ENCODE data around the gene VCAM1. TPM values are rescaled to one million over a fixed set of nuclear protein-coding genes. Genes with fewer than 3 reads are reported as not detected.

Gene VCAM1
- total and polyA plus RNA-seq, 2 experiments from 2014 or later = not detected

GRCh38 chr1:100671601-100672000, 47.9 kb upstream of the VCAM1 start (continued):
- TF ChIP-seq CTCF (conservative IDR thresholded peaks at IDR 0.05; ENCODE audit: low read depth in 2 of 2) (no peak; a peak in 1 of 4 replicates), NANOG (IDR thresholded peaks at IDR 0.05; ENCODE audit: borderline replicate concordance) (no peak), ZNF331 (CRISPR knock-in tag; IDR thresholded peaks at IDR 0.05; ENCODE audit: low read depth) (no peak), EZH2 (IDR thresholded peaks at IDR 0.05; ENCODE audit: low read depth, unreplicated experiment) (no peak), ETS1 (IDR thresholded peaks at IDR 0.05) (no peak), ZNF114 (CRISPR knock-in tag; IDR thresholded peaks at IDR 0.05) (no peak)

GRCh38 chr1:100683448-100684349, 35.8 kb upstream of the VCAM1 start:
- Histone ChIP-seq H3K27ac (ENCODE audit: low read depth) (no peak overlapping the region), H3K27me3 (ENCODE audit: insufficient read depth) (no peaks in the 10 kb centered on the region), H3K79me2 (replicated peaks; ENCODE audit: insufficient read depth) (no peaks in the 10 kb centered on the region), H2AFZ (peak overlapping the region; percentile 59; the same call in 1 of the 2 replicates), H3K4me3 (no peak overlapping the region), H3K9me2 (ENCODE audit: insufficient read depth) (peaks cover 4% of the 10 kb centered on the region; the same call in 1 of the 2 replicates), H3F3A (replicated peaks; ENCODE audit: low read depth) (no peaks in the 10 kb centered on the region), H4K20me1 (replicated peaks; ENCODE audit: insufficient read depth) (no peaks in the 10 kb centered on the region), H3K36me3 (ENCODE audit: insufficient read depth) (no peaks in the 10 kb centered on the region; the same call in 1 of the 2 replicates), H3K4me1 (ENCODE audit: insufficient read depth) (no peaks in the 10 kb centered on the region), H3K4me2 (no peak overlapping the region)
- H3K36me3 Mint-ChIP-seq (ENCODE audit: low read depth) = no peaks in the 10 kb centered on the region
- peaks cover 2% of the 10 kb centered on the region for H3K27me3 Mint-ChIP-seq (ENCODE audit: insufficient read depth, low read depth, poor library complexity)
- H3K9me3 Mint-ChIP-seq = no peaks in the 10 kb centered on the region
- no peak for DNase-seq (ENCODE audit: low spot score)
- H3K4me3 Mint-ChIP-seq = no peak overlapping the region
- ATAC-seq = no peak
- no peak overlapping the region for H3K27ac Mint-ChIP-seq
- H3K4me1 Mint-ChIP-seq = no peaks in the 10 kb centered on the region
- TF ChIP-seq ETS1 (IDR thresholded peaks at IDR 0.05) (no peak), ZNF462 (CRISPR knock-in tag; IDR thresholded peaks at IDR 0.05) (no peak), REST (IDR thresholded peaks at IDR 0.05; ENCODE audit: unreplicated experiment) (no peak), EZH2 (IDR thresholded peaks at IDR 0.05; ENCODE audit: low read depth, unreplicated experiment) (no peak), JUNB (IDR thresholded peaks at IDR 0.05; ENCODE audit: unreplicated experiment) (no peak)
